Fibroblast of lung (primary cell): Measurements from ENCODE around the gene WWC1. TPM values are rescaled to one million over a fixed set of nuclear protein-coding genes. Genes with fewer than 3 reads are reported as not detected.

Source experiments
- DNase-seq, 2 donors: peaks; one replicate each; pipeline versions ENCODE4 v3.0.0 to v3.0.0-alpha.2; 2010; ENCODE audit warnings: low read depth in 2 of 2
- H2AFZ ChIP-seq: 2 replicates; pipeline ENCODE4 v1.5.1; 2012; ENCODE audit warnings: low read length, control low read depth, inconsistent platforms
- H3K27ac ChIP-seq: 2 replicates; pipeline ENCODE4 v1.5.1; 2011; ENCODE audit warnings: low read length, control low read depth; ENCODE audit not compliant: insufficient read depth
- H3K27me3 ChIP-seq: 2 replicates; pipeline ENCODE4 v1.5.1; 2011; ENCODE audit warnings: mild to moderate bottlenecking, low read length; ENCODE audit not compliant: control insufficient read depth, insufficient read depth
- H3K36me3 ChIP-seq: 2 replicates; pipeline ENCODE4 v1.5.1; 2011; ENCODE audit warnings: low read length; ENCODE audit not compliant: control insufficient read depth, insufficient read depth
- H3K4me1 ChIP-seq: 2 replicates; pipeline ENCODE4 v1.5.1; 2011; ENCODE audit warnings: low read length; ENCODE audit not compliant: control insufficient read depth, insufficient read depth; ENCODE audit errors: extremely low read depth
- H3K4me2 ChIP-seq: 2 replicates; pipeline ENCODE4 v1.5.1; 2011; ENCODE audit warnings: low read length, control low read depth; ENCODE audit not compliant: insufficient read depth; ENCODE audit errors: extremely low read depth
- H3K4me3 ChIP-seq, 4 experiments: fragments of 200-600 bp in 1 of 4; sonication (generic) in 1 of 4; replicated peaks in 1 of 4; 2 replicates each; pipeline ENCODE4 v1.5.1; 2011 to 2016; ENCODE audit warnings: low read length in 4 of 4, low read depth in 3 of 4, mild to moderate bottlenecking in 3 of 4, control low read depth in 2 of 4, inconsistent platforms in 1 of 4, mixed read lengths in 1 of 4; ENCODE audit not compliant: insufficient read depth in 1 of 4; ENCODE audit errors: control extremely low read depth in 1 of 4
- H3K79me2 ChIP-seq: 2 replicates; pipeline ENCODE4 v1.5.1; 2012; ENCODE audit warnings: mild to moderate bottlenecking, low read length, inconsistent platforms; ENCODE audit not compliant: control insufficient read depth, insufficient read depth
- H3K9ac ChIP-seq: 2 replicates; pipeline ENCODE4 v1.5.1; 2011; ENCODE audit warnings: mild to moderate bottlenecking, low read length, control low read depth; ENCODE audit not compliant: insufficient read depth
- H3K9me3 ChIP-seq: 2 replicates; pipeline ENCODE4 v1.5.1; 2012; ENCODE audit warnings: low read depth, low read length; ENCODE audit not compliant: control insufficient read depth, insufficient read depth
- H4K20me1 ChIP-seq: 2 replicates; pipeline ENCODE4 v1.5.1; 2011; ENCODE audit warnings: low read length; ENCODE audit not compliant: control insufficient read depth, insufficient read depth; ENCODE audit errors: extremely low read depth
- CTCF ChIP-seq, 2 donors: IDR thresholded peaks in 1 of 2; conservative IDR thresholded peaks in 1 of 2; 1 replicate in 1 of 2; 2 replicates in 1 of 2; pipeline ENCODE4 v1.5.1; 2011 to 2012; ENCODE audit warnings: low read length in 2 of 2, control low read depth in 1 of 2, inconsistent platforms in 1 of 2, low read depth in 1 of 2, mild to moderate bottlenecking in 1 of 2
- EZH2 ChIP-seq: IDR thresholded peaks from 2 replicates; pipeline ENCODE4 v1.5.1; 2012; ENCODE audit warnings: low read length, control low read depth, mild to moderate bottlenecking; ENCODE audit errors: missing control alignments
- polyA plus RNA-seq, 2 donors: library from polyadenylated mRNA; depleted of rRNA in 1 of 2; stranded (reverse) in 1 of 2; unstranded in 1 of 2; fragments of >200 nt; gene quantifications; 2 replicates each; pipeline ENCODE4 v1.2.1, GENCODE V29; 2011 to 2012; ENCODE audit warnings: missing spikeins in 1 of 2
- total RNA-seq: library from RNA; depleted of rRNA; stranded (reverse); fragments of >200 nt; gene quantifications from 2 replicates; pipeline ENCODE4 v1.2.1, GENCODE V29; 2014

Gene WWC1
- total and polyA plus RNA-seq, 2 donors (not counting 1 experiment from before 2014, with no cell fraction given) = 2.5 to 3.2 TPM

GRCh38 chr5:168420461-168420860, 129.0 kb downstream of the WWC1 start:
- Histone ChIP-seq H3K4me1 (peaks cover 3% of the 10 kb centered on the region), H3K4me2 (no peak overlapping the region), H3K9ac (no peak overlapping the region), H3K4me3 (no peak overlapping the region), H3K36me3 (no peaks in the 10 kb centered on the region), H3K27me3 (no peaks in the 10 kb centered on the region), H4K20me1 (no peaks in the 10 kb centered on the region), H3K9me3 (no peaks in the 10 kb centered on the region), H2AFZ (no peak overlapping the region), H3K27ac (no peak overlapping the region), H3K79me2 (no peaks in the 10 kb centered on the region)
- DNase-seq = no peak
- TF ChIP-seq CTCF (conservative IDR thresholded peaks at IDR 0.05 in 1 of 2, IDR thresholded peaks at IDR 0.05 in 1 of 2; ENCODE audit: low read depth in 1 of 2, low read length in 2 of 2) (no peak), EZH2 (no peak)

GRCh38 chr5:168422431-168422830, 131.0 kb downstream of the WWC1 start:
- H3K9ac ChIP-seq = no peak overlapping the region
- no peak overlapping the region for H3K4me3 ChIP-seq
- no peaks in the 10 kb centered on the region for H3K27me3 ChIP-seq
- DNase-seq = no peak
- TF ChIP-seq EZH2 = no peak
- peak in 1 of 2 donors; percentile 11 for TF ChIP-seq CTCF (conservative IDR thresholded peaks at IDR 0.05 in 1 of 2, IDR thresholded peaks at IDR 0.05 in 1 of 2; ENCODE audit: low read depth in 1 of 2, low read length in 2 of 2)
- H3K36me3 ChIP-seq = no peaks in the 10 kb centered on the region
- no peak overlapping the region for H2AFZ ChIP-seq
- no peaks in the 10 kb centered on the region for H3K79me2 ChIP-seq
- H3K4me1 ChIP-seq = peaks cover 3% of the 10 kb centered on the region
- no peaks in the 10 kb centered on the region for H3K9me3 ChIP-seq
- H3K4me2 ChIP-seq = no peak overlapping the region
- no peak overlapping the region for H3K27ac ChIP-seq
- H4K20me1 ChIP-seq = no peaks in the 10 kb centered on the region

GRCh38 chr5:168423478-168423877, 132.0 kb downstream of the WWC1 start:
- Histone ChIP-seq H3K4me3 (no peak overlapping the region), H3K79me2 (no peaks in the 10 kb centered on the region), H3K9ac (no peak overlapping the region), H2AFZ (no peak overlapping the region), H3K27ac (no peak overlapping the region), H3K4me2 (no peak overlapping the region), H3K9me3 (no peaks in the 10 kb centered on the region), H3K4me1 (peaks cover 3% of the 10 kb centered on the region), H3K36me3 (no peaks in the 10 kb centered on the region), H3K27me3 (no peaks in the 10 kb centered on the region), H4K20me1 (no peaks in the 10 kb centered on the region)
- DNase-seq = no peak
- TF ChIP-seq CTCF (conservative IDR thresholded peaks at IDR 0.05 in 1 of 2, IDR thresholded peaks at IDR 0.05 in 1 of 2; ENCODE audit: low read depth in 1 of 2, low read length in 2 of 2) (no peak), EZH2 (no peak)
